Measurements from ENCODE around the gene AMOTL1.

GRCh38 chr11:94885133-94885532 is 117.0 kb downstream of the AMOTL1 start:
- TF ChIP-seq CTCF (IDR thresholded peaks at IDR 0.05): no peak
- no peak for TF ChIP-seq POLR2A (IDR thresholded peaks at IDR 0.05)

Data from right lobe of liver (tissue), 4 donors.